Fibroblast of the aortic adventitia (primary cell): Measurements from ENCODE around the gene NUMA1. TPM values are rescaled to one million over a fixed set of nuclear protein-coding genes. Genes with fewer than 3 reads are reported as not detected.
A peak's percentile ranks its signal among the peaks of the same experiment; 100 is the strongest.

Experiments used
- DNase-seq: peaks from one replicate; pipeline ENCODE4 v3.0.0-alpha.2; 2010; ENCODE audit warnings: low read depth
- H3K4me3 ChIP-seq: 2 replicates; pipeline ENCODE4 v1.5.1; 2011; ENCODE audit warnings: low read depth, mild to moderate bottlenecking, control low read depth, low read length, moderate library complexity
- total RNA-seq: library from RNA; depleted of rRNA; stranded (reverse); fragments of >200 nt; gene quantifications from 2 replicates; pipeline ENCODE4 v1.2.3, GENCODE V29; 2012; ENCODE audit warnings: low replicate concordance
- TF ChIP-seq, protein P1 (sequence below): IDR thresholded peaks from 2 replicates; pipeline ENCODE4 v1.5.1; 2011; ENCODE audit warnings: mild to moderate bottlenecking, low read length, control low read depth, inconsistent platforms; ENCODE audit not compliant: insufficient read depth

The NUMA1 gene
- total RNA-seq, 1 donor, result 134 TPM

- DNase-seq, result peak; percentile 17
- TF ChIP-seq, protein P1, sequence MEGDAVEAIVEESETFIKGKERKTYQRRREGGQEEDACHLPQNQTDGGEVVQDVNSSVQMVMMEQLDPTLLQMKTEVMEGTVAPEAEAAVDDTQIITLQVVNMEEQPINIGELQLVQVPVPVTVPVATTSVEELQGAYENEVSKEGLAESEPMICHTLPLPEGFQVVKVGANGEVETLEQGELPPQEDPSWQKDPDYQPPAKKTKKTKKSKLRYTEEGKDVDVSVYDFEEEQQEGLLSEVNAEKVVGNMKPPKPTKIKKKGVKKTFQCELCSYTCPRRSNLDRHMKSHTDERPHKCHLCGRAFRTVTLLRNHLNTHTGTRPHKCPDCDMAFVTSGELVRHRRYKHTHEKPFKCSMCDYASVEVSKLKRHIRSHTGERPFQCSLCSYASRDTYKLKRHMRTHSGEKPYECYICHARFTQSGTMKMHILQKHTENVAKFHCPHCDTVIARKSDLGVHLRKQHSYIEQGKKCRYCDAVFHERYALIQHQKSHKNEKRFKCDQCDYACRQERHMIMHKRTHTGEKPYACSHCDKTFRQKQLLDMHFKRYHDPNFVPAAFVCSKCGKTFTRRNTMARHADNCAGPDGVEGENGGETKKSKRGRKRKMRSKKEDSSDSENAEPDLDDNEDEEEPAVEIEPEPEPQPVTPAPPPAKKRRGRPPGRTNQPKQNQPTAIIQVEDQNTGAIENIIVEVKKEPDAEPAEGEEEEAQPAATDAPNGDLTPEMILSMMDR, result no peak
- H3K4me3 ChIP-seq, result peak overlapping the region; percentile 80
Measured at GRCh38 chr11:72079819-72080325, 470 bp downstream of the NUMA1 start.

DNA sequence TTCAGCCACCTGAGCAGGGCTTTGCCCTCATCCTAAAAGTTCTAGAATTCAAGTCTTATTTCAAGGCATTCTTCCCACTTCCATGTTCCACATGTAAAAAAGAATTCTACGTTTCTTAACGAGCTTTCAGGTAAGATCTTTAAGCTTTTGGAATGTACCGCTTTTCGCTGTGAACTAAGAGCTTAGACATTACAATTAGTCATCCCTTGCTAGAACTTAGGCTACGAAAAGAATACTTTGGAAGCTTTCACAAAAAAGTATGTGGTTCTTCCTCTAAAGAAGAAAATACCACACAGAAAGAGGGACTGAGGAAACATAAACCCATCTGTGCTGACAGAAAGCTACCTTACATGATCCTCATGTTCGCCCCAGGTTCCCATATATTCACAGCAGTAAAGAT lies 1.9 kb downstream of the NUMA1 start:
- DNase-seq, result peak; percentile 37
- TF ChIP-seq, protein P1, result no peak
- peak overlapping the region; percentile 80 for H3K4me3 ChIP-seq

DNA sequence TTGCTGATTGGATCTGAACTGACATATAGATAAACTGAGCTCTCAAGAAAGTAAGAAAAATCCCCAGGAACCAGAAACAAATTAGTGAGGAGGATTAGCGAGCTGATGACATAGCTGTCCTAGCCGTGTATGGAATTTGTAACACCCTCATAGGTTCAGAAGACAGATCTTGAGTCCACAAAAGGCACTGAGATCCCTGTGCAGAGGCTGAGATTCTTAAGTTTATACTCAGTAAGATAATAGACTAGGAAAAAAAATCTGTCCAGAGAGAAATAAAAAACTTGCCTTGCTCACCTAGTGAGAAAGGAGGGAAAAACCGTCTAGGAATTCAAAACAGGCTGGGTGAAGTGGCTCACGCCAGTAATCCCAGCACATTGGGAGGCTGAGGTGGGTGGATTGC lies 4.6 kb downstream of the NUMA1 start:
- no peak overlapping the region for H3K4me3 ChIP-seq
- DNase-seq, result no peak
- TF ChIP-seq, protein P1, result no peak

DNA sequence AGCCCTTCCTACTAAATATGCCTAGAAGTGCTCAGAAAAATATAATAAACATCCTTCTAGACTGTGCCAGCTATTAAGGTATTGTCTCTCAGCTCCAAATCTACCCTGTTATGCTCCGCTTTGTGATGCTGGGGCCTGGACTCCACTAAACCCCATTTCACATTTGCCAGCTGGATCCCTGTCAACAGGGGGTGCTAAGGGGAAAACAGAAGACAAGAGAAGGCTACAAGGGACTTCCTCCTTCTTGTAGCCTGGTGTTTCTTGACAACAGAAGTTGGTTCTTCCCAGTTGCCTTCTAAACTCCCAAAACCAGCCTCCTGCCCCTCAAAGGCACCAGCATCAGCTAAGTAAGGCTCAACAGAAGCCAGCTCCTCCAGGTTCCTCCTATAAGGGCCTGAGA lies 5.2 kb downstream of the NUMA1 start:
- no peak overlapping the region for H3K4me3 ChIP-seq
- no peak for DNase-seq
- TF ChIP-seq, protein P1, result no peak

DNA sequence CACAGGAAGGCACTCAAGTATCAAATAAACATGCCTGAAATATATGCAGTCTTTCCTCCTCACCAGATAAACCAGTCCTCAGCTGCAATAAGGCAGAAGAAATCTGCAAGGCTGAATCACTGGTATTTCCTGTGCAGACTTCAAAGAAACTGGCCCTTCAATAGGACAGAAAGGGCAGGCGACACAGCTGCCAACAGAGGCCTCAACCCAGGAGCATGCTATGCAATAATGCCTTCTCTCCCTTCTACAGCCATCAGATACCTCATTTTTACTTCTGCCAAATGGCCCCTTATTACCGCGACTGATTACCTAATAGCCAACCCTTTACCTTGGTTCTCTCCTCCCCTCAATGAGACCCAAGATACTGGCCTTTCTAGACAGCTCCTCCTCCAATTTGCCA lies 8.0 kb downstream of the NUMA1 start:
- DNase-seq, result peak; percentile 84
- TF ChIP-seq, protein P1, result no peak
- H3K4me3 ChIP-seq, result no peak overlapping the region

GRCh38 chr11:72070491-72070890 lies 9.9 kb downstream of the NUMA1 start:
- no peak for DNase-seq
- H3K4me3 ChIP-seq, result no peak overlapping the region
- TF ChIP-seq, protein P1, result no peak

- TF ChIP-seq, protein P1, result no peak
- no peak overlapping the region for H3K4me3 ChIP-seq
- DNase-seq, result peak; percentile 85
Measured at GRCh38 chr11:72069787-72070251, 10.5 kb downstream of the NUMA1 start.
